NK-92 (cell line): ENCODE data around the gene PRICKLE2.

Experiments
- DNase-seq: peaks from one replicate; lab custom pipeline; 2025; ENCODE audit not compliant: unreplicated experiment; lab: John Stamatoyannopoulos, UW

Gene PRICKLE2

DNA sequence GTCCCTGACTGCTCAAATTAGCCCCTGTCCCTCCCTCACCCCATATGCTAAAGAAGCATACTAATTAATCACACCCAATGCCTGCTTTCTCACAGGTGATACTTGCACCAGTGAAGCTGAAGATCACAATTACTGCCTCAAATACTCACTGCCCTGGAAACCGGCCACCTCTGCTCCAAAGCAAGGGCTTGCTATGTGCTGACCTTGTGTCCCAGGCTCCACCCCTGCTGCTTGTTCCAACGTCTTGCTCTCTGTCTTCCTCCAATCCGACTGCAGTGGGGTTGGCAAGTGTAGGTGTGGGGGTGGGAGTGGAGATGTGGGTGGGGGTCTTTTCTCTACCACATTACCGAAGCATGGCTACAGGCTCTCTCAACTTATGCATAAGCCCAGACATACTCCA lies 146.3 kb downstream of the PRICKLE2 start:
- no peak for DNase-seq

DNA sequence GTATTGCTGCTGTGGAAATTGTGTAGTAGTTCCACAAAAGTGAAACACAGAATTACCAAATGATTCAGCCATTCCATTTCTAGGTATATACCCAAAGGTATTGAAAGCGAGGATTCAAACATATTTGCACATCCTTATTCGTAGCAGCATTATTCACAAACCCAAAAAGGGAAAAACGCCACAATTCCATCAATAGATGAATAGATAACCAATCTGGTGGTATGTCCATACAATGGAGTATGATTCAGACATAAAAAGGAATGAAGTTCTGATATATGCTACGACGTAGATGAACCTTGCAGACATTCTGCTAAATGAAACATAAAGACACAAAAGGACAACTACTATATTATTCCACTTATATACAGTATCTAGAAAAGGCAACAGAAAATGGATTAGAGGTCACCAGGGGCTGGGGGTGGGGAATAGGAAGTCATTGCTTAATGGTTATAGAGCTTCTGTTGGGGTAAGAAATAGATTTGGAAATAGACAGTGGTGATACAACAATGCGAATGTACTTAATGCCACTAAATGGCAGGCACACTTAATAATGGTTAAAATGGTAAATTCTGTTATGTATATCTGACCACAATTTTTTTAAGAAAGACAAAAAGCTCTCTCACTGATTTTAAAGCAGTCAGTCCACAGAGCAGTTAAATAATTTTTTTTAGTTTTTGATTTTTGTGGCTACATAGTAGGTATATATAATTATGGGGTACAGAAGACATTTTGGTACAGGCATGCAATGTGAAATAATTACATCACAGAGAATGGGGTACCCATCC lies 150.2 kb downstream of the PRICKLE2 start:
- DNase-seq, result no peak

DNA sequence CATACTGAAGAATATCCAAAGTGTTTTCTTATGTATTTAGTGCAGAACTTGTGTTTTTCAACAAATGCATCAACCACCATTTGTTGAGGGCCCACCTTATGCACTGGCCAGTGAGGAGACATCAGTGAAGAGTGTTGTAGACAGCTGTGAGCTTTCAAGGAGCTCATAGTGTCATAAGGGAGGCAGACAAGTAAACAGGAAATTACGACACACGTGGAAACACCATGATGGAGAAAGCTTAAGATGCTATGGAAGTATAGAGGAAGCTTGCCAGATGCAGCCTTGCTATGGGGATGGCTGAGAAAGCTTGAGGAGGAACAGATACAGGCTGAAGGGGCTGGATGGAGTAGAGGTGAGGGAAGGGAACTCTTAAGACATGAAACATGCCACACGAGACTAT lies 151.2 kb downstream of the PRICKLE2 start:
- no peak for DNase-seq

DNA sequence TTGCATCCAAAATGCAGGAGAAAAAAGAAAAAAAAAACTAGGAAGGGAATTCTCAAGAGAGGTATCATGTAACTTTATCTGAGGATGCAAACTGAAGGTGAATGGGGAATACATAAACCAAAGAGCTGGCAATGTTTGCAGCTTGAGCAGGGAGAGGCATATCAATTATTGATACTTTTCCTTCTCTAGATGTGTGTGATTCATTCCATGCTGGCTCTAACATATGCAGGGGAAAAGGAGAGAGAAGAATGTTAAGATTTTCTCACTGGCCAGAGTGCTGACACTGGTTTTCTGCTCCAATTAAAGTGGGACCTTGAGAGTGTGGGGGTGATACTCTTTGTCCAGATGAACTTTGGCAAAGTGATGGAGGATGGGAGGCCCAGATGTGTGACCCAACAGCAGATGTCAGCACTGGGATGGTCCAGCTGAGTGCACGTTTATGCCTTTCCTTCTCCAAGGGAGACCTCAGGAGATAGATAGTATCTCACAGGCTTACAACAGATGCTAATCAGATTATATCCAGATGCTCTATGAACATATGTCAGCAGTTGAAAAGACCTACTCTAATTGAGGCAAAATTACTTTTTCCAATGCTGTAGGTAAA lies 152.0 kb downstream of the PRICKLE2 start:
- no peak for DNase-seq

DNA sequence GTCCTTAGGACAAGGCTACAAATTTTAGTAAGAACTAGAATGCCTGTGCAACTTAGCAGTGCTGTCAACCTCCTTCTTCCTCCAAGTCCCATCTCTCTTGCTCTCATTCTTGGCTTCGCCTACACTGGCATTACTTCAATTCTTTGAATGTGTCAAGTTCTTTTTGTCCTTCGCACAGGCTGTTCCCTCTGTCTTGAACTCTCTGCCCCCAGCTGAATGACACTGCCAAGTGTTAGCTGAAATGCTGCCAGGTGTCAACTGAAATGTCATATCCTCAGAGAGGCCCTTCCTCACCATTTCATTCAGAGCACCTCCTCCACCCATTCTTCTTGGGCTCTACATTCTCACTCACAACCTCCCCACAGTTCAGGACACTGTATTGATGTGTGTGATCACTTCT lies 153.1 kb downstream of the PRICKLE2 start:
- DNase-seq, result no peak

DNA sequence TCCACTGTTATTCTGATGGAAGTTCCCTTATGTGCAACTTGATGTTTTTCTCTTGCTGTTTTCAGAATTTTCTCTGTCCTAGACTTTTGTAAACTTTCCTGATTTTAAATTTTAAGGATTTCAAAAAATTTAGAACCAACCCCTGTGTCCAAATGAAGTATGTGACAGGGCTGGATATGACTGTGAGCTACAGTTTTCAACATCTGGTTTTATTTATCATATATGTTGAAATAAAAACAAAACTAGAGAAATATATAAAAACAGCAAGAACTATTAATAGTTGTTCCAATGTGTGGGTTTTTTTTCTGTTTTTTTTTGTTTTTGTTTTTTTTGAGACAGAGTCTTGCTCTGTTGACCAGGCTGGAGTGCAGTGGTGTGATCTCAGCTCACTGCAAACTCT lies 154.6 kb downstream of the PRICKLE2 start:
- DNase-seq, result no peak

DNA sequence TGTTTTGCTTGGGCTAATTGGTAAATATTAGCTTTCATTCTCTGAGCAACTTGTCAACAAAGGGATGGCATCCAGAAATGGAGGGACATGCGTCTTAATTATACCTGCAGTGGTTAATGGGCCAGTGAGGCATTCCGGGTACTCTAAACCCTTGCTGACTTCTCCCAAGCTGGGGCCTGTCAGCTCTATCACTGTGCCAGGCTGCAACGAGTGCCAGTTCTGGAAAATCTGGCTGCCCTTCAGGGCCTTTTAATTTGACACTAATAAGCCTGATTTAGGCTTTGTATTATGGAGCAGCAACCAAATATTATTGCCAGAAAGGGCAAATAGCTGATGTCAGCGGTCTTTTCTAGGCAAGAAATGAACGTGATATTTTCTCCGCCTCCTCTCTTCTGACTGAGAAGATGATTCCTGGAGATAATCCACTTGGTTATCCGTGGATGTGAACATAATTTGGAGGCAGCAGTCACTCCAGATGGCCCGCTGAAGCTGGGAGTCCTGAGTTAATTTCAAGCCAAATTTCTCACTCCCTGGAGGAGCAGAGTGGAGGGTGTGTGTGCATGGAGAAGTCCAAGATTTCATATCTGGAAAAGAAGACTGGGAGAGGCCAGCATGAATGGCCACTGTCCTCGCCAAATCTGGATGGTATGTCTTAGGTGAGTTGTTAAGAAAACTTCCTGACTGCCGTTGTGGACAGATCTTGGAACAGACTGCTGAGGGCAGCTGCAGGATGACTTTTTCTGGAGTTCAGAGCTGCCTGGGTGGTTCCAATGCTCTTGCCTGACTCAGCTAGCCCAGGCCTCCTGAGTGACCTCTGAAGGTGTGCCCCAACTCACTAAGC lies 157.5 kb downstream of the PRICKLE2 start:
- DNase-seq, result no peak

DNA sequence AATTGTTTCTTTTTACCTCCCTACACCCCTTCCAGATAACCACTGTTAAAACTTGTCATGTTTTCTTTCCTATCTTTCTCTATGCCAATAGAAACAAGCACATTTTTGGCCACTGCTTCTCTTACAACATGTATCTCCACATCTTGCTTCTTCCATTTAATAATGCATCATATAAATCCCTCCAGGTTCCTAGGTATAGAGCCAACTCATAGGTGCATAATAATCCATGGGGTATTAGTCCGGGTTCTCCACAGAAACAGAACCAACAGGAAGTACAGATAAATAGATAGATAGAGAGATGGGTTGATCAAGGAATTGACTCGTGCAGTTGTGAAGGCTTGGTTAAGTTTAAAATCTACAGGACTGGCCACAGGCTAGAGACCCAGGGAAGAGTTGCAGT lies 160.5 kb downstream of the PRICKLE2 start:
- no peak for DNase-seq

DNA sequence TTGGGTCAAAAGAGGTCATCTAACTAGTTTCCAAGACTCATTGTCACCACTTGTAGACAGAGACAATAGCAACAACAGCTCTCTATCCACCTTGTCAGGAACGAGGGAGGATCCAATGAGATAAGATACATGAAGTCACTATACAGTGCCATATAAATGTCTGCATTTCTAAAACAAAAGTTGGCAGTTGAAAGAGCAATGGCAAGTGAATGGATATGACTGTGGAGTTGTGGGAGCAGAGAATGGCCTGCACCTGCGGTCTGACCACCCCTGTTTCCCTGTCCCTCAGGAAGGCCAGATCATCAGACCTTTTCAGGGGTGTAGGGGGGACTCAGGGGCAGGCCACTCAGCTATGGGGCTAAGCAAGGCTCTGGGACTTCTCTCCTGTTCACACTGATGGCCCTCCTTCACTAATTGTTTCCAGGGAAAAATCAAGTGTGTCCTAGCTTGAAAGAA lies 161.3 kb downstream of the PRICKLE2 start:
- no peak for DNase-seq

DNA sequence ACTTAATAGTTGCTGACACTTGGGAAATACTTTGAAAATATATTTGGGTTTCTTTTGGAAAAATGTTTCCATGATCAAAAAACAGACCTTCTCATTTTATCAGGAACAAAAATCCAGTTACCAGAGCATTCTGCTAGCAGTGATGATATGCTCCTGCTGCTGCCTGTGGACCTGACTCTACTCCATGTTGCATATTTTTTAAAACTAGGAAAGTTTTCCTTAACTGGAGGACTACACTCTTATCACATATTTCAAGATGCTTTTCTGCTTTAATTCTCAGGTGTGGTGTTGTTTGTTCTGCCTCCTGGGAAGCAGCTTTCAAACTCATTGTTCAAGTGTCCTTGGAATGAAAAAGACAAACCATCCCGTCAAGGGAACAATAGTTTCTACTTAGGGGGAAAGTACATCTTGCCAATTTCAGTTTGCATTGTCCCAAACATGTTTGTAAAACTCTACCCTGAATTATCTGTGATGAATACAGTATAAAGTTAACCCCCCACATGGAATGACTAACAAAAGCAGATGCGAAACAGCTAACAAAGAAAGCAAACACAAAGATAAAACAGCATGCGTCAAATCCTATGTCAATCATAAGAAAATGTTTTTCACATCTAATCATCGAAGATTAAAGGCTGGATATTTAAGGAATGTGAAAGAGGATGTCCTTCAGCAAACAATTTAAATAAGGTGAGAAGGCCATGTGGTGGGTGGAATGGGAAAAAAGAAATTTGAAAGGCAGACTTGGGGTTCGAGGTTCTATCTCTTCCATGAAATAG lies 161.9 kb downstream of the PRICKLE2 start:
- DNase-seq, result no peak

DNA sequence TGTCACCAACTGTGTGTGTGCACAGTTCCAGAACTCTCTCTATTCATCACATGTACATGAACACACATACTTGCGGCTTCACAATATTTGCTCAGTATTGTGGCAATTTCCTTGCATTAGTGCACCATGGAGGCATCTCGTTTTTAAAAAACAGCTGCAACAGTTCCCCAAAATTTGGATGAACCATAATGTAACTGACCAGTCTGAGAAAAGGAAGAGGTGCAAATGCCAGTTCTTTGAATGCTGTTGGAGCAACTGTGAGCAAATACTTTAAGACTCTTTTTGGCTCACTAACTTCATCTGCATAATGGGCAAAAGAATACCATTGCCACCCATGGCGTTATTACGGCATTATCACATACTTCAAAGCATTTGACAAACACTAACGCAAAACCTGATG lies 163.6 kb downstream of the PRICKLE2 start:
- no peak for DNase-seq

DNA sequence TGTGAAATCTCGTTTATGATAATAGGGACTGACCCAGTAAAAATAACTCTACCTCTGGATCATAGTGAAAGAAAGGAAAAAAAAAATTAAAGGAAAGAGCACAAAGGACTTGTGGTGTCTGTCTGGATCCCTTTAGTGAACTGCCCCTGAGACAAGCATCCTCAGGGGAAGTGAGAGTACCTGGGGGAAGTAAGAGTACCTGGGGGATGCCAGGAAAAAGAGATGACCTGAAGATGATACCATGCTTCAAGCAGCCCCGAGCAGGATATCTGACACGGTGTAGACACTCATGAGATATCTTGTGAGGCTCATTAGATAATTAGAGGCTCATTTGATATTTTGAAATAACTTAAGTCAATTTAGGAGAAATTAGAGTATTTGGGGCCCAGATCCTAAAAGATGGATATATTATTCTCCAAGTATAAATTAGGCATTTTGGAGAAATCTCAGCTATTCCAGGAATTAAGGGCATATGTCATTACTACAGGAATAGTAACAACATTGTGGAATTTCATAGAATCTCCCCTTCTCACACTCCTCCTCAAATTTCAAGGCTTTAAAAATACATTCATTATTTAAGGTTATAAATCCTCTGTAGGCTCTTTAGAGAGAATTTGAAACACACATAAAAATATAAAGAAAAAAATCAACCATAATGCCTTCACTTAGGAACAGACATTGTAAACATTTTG lies 165.6 kb downstream of the PRICKLE2 start:
- no peak for DNase-seq

DNA sequence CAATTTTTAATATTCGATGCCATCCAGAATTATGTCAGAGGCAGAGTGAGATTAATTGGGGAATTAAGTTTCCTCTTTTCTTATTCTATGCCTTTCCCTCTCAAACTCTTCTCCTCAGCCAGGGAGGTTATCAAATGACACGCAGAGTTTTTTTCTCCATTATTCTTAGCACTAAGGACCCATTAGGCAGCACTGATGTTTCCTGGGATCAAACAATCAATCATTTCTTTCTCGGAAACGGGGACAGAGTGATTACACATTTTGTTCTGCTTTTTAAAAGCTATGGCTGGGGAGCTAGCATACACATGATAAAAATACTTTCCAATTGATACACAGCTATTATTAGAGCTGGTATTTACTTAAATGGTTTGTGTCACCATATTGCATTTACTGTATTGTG lies 166.7 kb downstream of the PRICKLE2 start:
- DNase-seq, result no peak

DNA sequence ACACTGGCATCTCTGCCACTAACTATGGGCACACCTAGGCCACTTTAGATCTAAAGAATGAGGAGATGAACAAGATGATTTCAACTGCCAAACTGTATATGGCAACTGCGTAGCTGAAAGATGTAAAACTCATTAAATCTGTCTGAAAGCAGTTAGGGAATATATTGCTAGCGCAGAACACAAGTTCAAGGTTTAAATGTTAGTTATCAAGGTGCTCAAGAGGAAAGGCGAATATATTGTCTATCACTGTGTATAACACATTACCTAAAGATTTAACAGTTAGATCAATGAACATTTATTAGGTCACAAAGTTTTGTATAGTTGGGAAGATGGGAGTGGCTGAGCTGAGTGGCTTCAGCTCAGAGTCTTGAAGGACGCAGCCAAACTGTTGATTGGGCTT lies 168.0 kb downstream of the PRICKLE2 start:
- no peak for DNase-seq

DNA sequence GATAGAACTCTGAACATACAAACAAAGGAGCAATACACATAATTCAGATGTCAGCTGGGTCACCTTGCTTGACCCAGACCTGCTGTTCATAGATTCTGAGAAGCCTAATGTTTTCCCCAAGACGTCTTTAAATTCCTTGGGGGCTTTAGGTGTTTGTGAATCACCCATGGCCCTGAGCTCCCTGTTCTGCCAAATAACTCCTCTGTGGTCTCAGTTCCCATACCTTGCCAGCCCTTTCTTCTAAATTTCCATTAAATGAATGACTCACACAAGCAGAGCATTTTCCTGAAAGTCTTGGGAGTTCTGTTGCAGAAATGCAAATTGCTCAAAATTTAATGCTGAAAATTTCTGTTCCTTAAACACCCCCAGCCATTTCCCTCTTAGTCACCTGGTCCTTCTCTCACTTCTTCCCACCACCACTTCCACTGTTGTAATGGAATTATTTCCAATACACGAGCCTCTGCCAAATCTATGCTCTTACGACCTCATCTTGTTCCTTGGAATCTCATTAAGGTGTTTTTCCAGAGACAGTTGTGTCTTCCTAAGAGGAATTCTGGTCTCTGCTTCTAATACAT lies 168.6 kb downstream of the PRICKLE2 start:
- DNase-seq, result no peak

DNA sequence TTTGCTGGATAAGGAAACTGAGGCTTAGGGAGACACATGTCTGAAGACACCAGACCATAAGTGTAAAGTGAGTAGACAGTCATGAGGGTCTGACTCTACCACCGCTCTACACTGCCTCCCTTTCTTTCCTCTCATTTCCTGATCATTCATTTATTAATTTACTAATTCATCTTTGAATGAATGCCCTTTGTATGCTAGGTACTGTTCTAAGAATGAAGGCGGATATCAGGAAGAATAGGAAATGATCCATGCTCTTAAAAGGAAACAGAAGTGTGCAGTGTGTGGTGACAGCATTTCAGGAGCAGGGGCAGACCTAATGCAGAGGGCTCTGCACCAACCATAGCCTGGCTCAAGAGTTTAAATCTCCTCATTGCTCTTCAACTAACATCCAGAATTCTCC lies 170.2 kb downstream of the PRICKLE2 start:
- DNase-seq, result no peak

DNA sequence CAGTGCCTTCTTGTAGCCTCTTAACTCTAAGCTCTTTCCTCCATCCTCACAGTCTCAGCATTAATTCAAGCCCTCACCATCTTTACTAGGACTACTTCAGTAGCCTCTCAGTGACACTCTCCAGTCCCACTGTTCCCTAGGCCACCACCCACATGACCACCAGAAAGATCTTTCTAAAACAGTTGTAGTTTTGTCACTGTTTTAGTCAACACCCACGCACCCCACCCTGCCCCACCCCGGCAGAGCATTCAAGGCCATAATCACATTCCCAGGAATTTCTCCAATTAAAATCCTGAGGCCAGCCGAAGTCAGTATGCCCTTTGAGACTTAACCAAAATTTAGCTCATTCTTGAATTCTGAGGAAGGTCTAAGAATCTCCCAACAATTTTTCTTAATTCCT lies 170.8 kb downstream of the PRICKLE2 start:
- no peak for DNase-seq

DNA sequence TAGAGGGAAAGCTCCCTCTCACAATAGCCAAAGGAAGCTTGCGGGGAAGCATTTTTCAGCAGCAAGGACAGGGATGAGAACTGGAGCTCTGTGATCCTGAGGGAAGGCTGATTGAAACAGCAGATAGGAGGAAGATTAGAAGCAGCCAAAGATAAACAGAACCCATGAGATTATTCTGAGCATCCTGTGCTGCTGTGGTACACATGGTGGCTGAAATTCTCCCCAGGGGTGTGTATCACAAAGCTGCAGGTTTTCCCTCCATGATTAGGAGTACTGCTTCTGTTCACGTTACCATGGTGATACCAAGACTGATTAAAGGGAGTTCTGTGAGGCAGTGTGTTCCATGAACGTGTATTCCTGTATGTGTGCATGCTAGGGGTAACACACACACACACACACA lies 171.7 kb downstream of the PRICKLE2 start:
- no peak for DNase-seq

DNA sequence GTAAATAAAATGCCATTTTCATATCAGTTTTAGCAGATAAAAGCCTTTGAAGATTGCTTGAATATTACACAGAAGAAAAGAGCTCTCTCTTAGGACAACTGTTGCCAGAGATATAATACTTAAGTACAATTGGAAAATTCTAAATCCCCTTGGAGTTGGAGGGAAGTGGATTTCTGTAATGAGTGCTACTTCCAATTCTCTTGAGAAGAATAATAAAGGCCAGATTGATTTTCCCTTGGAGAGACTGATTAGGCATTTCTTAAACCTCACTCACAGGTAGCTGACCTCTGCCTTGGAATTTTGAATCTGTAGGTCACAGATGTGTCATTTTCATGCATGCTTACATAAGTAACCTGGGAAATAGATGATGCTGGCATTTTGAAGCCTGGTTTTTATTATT lies 172.1 kb downstream of the PRICKLE2 start:
- no peak for DNase-seq

DNA sequence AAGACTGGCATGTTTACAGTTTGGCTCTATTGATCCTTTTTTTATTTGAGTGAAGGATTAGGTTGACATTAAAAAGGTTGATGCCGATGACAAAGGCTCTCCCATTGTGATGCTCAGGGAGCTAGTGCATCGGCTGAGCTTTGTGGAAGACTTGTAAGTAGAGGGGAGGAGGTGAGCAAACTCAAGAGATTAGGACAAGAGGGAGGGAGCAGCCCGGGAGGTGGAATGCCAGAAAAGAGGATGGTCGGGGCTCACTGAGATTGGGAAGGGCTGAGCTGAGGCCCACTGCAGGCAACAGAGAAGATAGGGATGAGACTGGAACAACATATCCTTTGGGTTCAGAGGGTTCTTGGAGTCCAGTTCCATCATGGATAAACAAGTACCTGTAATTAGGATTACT lies 175.4 kb downstream of the PRICKLE2 start:
- no peak for DNase-seq
